GM18499 (cell line): ENCODE results near the gene QARS1.

ENCODE experiments used
- ATAC-seq: cut with Tn5 transposase; IDR thresholded peaks from one replicate; pipeline ENCODE4 v1.9.1; 2021; ENCODE audit warnings: moderate number of reproducible peaks; ENCODE audit not compliant: insufficient read depth, unreplicated experiment

QARS1 gene

GRCh38 chr3:49121132-49121736 lies 16.7 kb upstream of the QARS1 start:
- ATAC-seq: no peak

DNA sequence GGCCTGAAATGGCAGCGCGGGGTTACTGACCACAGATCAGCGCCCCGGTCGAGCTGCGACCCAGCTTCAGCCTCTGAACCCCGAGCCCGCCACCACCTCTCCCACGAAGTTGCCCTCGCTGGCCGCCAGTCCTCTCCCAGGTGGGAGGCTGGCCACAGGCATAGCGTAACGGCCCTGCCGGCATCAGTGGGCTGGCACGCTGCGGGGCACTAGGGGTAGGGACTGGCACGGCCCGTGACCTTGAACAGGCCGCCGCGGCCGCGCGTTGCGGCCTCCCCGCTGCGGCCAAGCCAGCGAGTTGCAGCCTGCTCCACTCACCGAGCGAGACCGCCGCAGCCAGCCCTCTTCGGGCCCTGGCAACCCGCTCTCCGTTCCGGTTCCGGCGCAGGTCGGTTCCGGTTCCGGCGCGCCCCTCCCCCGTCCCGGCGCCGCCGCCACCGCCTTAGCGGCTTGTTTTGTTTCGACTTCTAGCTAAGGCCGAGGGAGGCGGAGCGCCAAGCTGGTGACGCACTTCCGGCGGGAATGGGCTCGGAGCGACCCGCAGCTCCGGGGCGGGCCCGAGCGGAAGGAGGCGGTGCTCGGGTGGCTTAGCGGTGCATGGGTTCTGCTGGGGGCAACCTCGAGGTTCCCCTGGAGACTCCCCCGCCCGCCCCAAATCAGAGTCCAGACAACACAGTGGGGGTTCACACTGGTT lies 16.0 kb upstream of the QARS1 start, which contains the start of gene USP19:
USP19 (minus strand) TSS at position 386 of the 694 bp plus-strand sequence. CDS start 1,678 bp downstream, outside the sequence.
- peak; percentile 61 for ATAC-seq

GRCh38 chr3:49120096-49120437 lies 15.5 kb upstream of the QARS1 start:
- no peak for ATAC-seq

DNA sequence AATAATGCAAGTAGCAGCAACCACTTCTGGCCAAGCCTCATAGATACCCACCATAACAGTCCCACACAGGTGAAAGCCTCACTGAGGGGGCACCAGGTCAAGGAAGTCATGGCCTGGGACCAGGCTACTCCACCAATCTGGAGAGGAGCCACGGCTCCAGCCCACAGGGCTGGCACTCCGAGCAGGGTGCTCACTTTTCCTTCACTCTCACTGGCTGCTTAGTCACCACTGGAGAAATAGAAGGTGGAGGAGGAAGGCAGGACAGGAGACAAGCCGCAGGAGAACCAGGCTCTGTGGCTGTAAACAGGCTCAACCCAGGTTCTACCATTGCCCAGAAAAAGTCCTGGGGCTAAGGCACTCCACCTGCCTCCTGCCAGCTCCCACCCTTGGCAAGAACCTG lies 14.9 kb upstream of the QARS1 start:
- no peak for ATAC-seq

DNA sequence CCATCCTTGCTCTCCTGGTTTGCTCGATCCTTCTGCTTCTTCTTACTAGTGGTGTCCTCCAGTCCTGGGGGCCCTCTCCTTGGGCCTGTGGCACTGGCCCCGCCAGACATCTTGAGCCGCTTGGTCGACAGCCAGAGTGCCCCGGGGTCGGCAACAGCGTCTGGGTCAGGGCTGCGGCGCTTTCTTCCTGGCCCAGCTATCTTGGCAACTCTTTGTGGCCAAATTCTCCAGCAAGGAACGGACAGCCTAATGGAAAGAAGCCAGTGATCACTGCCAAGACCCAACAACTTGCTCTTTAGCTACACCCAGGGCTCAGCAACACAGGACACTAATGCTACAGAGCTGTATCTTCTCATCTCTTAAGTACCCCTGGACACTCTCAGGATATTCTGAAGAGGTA lies 14.5 kb upstream of the QARS1 start:
- ATAC-seq: no peak

DNA sequence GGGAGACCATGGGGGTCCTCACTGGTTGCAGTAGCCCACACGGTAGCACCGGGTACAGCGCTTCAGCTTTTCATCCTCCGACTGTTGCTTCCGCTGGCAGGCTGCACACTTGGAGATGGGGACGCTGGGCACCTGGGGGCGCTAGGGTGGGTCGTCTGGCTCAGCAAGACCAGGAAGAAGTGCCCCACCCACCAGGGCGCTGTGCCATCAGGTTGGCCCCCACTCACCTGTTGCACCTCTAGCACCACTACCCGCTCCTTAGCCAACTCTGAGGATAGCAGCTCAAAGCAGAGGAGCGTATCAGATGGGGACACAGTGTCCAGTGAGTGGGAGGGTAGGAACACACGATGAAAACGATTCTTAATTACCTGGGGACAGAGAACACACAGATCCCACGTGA lies 7.7 kb upstream of the QARS1 start:
- no peak for ATAC-seq

GRCh38 chr3:49111347-49111746 lies 6.8 kb upstream of the QARS1 start:
- ATAC-seq: no peak

GRCh38 chr3:49110780-49111179 lies 6.2 kb upstream of the QARS1 start:
- ATAC-seq: no peak

- no peak for ATAC-seq
These were observed 3.8 kb upstream of the QARS1 start for GRCh38 chr3:49108346-49108745.

DNA sequence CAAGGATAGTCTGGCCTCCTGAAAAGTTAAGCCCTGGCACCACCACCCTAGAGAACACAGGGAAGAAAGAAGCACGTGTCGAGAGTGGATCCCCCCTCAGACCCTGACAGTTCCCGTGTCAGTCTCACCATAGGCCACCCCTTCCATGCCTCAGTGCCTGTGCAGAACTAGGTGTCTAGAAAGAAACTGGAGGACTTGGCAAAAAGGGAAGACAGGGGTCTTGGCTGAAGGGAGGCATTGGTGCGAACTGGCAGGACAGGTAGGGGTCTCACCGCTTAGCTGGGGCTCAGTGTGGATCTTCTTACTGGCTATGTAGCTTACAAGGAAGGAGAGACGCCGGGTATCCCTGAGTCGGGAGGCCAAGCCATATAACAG lies 518 bp downstream of the QARS1 start:
- no peak for ATAC-seq

GRCh38 chr3:49100046-49100615 lies 4.4 kb downstream of the QARS1 start:
- no peak for ATAC-seq

DNA sequence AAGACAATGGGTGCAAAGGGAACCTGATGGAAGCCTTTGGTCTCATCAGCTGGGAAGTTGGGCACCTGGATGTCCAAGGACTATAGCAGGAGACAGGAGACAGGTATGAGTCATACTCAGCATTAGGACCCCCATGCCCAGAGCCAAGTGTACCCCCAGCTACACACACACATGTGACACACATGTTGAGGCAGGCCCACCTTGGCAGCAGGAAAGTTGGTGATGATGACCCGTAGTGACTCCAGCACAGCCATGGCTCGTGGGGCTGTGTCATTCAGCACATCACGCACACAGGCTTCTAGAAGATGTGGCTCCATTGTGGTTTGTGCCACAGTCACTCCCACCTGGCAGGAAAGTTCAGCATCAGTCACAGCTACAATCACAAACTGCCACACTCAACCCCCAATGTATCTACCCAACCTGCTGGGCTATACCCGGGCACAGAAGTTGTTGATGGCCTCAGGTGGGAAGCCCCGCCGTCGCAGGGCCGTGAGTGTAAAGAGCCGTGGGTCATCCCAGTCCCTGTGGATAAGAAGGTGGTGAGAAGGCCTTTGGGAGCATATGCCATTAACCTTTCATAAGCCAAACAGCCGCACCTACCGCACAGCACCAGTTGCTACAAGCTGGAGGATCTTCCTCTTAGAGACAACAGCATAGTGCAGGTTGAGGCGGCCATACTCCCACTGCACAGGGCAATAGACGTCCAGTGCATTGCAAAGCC lies 5.5 kb downstream of the QARS1 start:
- ATAC-seq: no peak

- ATAC-seq: no peak
These were observed 6.1 kb downstream of the QARS1 start for GRCh38 chr3:49098429-49098828.

GRCh38 chr3:49093853-49094767 lies 10.4 kb downstream of the QARS1 start, which contains the start of gene QRICH1:
Gene QRICH1, minus strand, starts transcription at chr3:49094071. Its CDS starts 17,054 bp downstream, at chr3:49077017.
- peak; percentile 66 for ATAC-seq

- peak; percentile 21 for ATAC-seq
These were observed 11.4 kb downstream of the QARS1 start for GRCh38 chr3:49092938-49093852.

- ATAC-seq: no peak
These were observed 23.1 kb downstream of the QARS1 start for GRCh38 chr3:49081429-49081828.

GRCh38 chr3:49079270-49079669 lies 25.3 kb downstream of the QARS1 start:
- ATAC-seq: no peak

DNA sequence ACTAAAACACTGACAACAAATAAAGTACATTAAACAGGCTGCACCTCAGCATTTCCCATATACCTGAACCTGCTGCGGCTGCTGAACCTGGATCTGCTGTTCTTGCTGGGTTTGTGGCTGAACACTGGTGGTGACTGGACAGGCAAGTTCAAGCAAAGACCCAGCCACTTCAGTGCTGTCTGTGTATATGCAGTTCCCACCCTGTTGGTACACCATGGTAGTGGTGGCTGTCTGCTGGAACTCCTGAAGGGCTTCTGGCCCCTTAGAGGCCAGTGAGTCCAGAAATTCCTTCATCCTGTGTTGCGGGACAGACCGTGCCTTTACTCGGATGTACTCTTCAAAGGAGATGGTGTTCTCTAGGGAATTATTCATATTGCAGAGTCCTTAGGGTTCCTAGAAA lies 27.9 kb downstream of the QARS1 start:
- no peak for ATAC-seq

DNA sequence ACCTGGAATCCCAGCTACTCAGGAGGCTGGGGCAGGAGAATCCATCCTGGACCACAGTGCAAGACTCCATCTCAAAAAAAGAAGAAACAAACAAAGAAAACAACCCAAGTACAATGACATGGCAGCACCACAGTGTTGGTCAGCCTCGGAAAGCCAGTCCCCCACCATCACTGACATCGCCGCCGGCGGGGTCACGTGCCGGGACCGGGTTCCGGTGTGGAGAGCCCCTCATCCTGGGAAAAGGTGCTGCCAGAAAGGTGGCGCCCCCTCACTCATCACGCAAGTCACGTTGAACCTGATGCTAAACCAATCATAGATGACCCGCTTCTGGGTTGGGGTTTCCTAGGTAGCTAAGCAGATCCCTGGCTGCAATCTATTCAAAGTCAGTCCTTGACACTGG lies 28.4 kb downstream of the QARS1 start:
- ATAC-seq: no peak
